ENCODE measurements around the gene HERC6. TPM values are rescaled to one million over a fixed set of nuclear protein-coding genes. Genes with fewer than 3 reads are reported as not detected.
A peak's percentile ranks its signal among the peaks of the same experiment; 100 is the strongest.
"Not testable (repeated sequence)": the region's sequence is repeated elsewhere in the genome, so short reads cannot be mapped to it uniquely, and the experiment has no call there.

The HERC6 gene
- total RNA-seq, 5 donors from 2014 or later (not counting 1 experiment from before 2014, with no cell fraction given) = 13.9 to 25.2 (median 19.7) TPM

- H3K27ac Mint-ChIP-seq = no peak overlapping the region
- CTCF ChIA-PET = no interaction called here
- POLR2A ChIA-PET = no interaction called here
These were observed 66.6 kb downstream of the HERC6 start for GRCh38 chr4:88445252-88445651.

GRCh38 chr4:88446124-88446523 is 67.5 kb downstream of the HERC6 start:
- peaks cover 23% of the 10 kb centered on the region for H3K36me3 Mint-ChIP-seq
- no peaks in the 10 kb centered on the region for H3K9me3 Mint-ChIP-seq
- H3K27ac ChIP-seq (ENCODE audit: low read length) = no peak overlapping the region
- no peaks in the 10 kb centered on the region for H3K27me3 Mint-ChIP-seq
- no peak overlapping the region for H3K4me3 Mint-ChIP-seq
- H3K4me1 ChIP-seq (ENCODE audit: control insufficient read depth in 1 of 2, extremely low read depth in 1 of 2, insufficient read depth in 2 of 2, low read length in 2 of 2) = no peaks in the 10 kb centered on the region
- H3K4me3 ChIP-seq (ENCODE audit: control insufficient read depth in 1 of 2, extremely low read depth in 1 of 2, low read length in 1 of 2) = no peak overlapping the region
- no peak overlapping the region for H3K27ac Mint-ChIP-seq
- no peak for ATAC-seq (replicated peaks in 1 of 4)
- DNase-seq = no peak
- POLR2A ChIA-PET = interaction anchor here in 1 of 2 donors (0.8 kb wide), 1 partner anchor 11 kb away, joined by 3 read pairs; the partner anchor contains the start of gene HERC5
- WGBS (ENCODE audit: insufficient coverage) = 100% methylated on average over 1 of the region's 3 CpGs
- H3K9me3 ChIP-seq = no peaks in the 10 kb centered on the region
- CTCF ChIA-PET = no interaction called here
- no peaks in the 10 kb centered on the region for H3K27me3 ChIP-seq (replicated peaks in 1 of 2; ENCODE audit: control insufficient read depth in 2 of 2, extremely low read depth in 1 of 2, insufficient read depth in 2 of 2, low read length in 1 of 2)
- H3K36me3 ChIP-seq (ENCODE audit: control insufficient read depth in 2 of 2, extremely low read depth in 1 of 2, insufficient read depth in 1 of 2, low read length in 1 of 2) = peaks cover 0 to 8% of the 10 kb centered on the region in 2 donors
- H3K4me1 Mint-ChIP-seq = peaks cover 0 to under 1% (median 0%) of the 10 kb centered on the region in 3 donors

More at GRCh38 chr4:88445252-88445651, 66.6 kb downstream of the HERC6 start:
- H3K4me1 Mint-ChIP-seq = no peaks in the 10 kb centered on the region
- Histone ChIP-seq H3K27me3 (replicated peaks in 1 of 2; ENCODE audit: control insufficient read depth in 2 of 2, extremely low read depth in 1 of 2, insufficient read depth in 2 of 2, low read length in 1 of 2) (no peaks in the 10 kb centered on the region), H3K27ac (ENCODE audit: low read length) (no peak overlapping the region), H3K4me1 (ENCODE audit: control insufficient read depth in 1 of 2, extremely low read depth in 1 of 2, insufficient read depth in 2 of 2, low read length in 2 of 2) (no peaks in the 10 kb centered on the region), H3K36me3 (ENCODE audit: control insufficient read depth in 2 of 2, extremely low read depth in 1 of 2, insufficient read depth in 1 of 2, low read length in 1 of 2) (peaks cover 0 to 16% of the 10 kb centered on the region in 2 donors), H3K4me3 (ENCODE audit: control insufficient read depth in 1 of 2, extremely low read depth in 1 of 2, low read length in 1 of 2) (no peak overlapping the region), H3K9me3 (no peaks in the 10 kb centered on the region)
- no peaks in the 10 kb centered on the region for H3K9me3 Mint-ChIP-seq
- no peaks in the 10 kb centered on the region for H3K27me3 Mint-ChIP-seq
- WGBS (ENCODE audit: insufficient coverage) = 100% methylated on average over 1 of the region's 4 CpGs
- ATAC-seq (replicated peaks in 1 of 4) = no peak
- DNase-seq = no peak
- H3K4me3 Mint-ChIP-seq = no peak overlapping the region
- H3K36me3 Mint-ChIP-seq = peaks cover 26% of the 10 kb centered on the region

- ChIA-PET POLR2A (no interaction called here), CTCF (no interaction called here)
- no peak for ATAC-seq (replicated peaks in 1 of 4)
- H3K4me1 Mint-ChIP-seq = peaks cover 0 to 4% (median 0%) of the 10 kb centered on the region in 3 donors
- no peaks in the 10 kb centered on the region for H3K9me3 Mint-ChIP-seq
- no peaks in the 10 kb centered on the region for H3K27me3 Mint-ChIP-seq
- Histone ChIP-seq H3K27me3 (replicated peaks in 1 of 2; ENCODE audit: control insufficient read depth in 2 of 2, extremely low read depth in 1 of 2, insufficient read depth in 2 of 2, low read length in 1 of 2) (no peaks in the 10 kb centered on the region), H3K4me1 (ENCODE audit: control insufficient read depth in 1 of 2, extremely low read depth in 1 of 2, insufficient read depth in 2 of 2, low read length in 2 of 2) (no peaks in the 10 kb centered on the region), H3K9me3 (no peaks in the 10 kb centered on the region), H3K36me3 (ENCODE audit: control insufficient read depth in 2 of 2, extremely low read depth in 1 of 2, insufficient read depth in 1 of 2, low read length in 1 of 2) (peaks cover 0 to 2% of the 10 kb centered on the region in 2 donors), H3K27ac (ENCODE audit: low read length) (no peak overlapping the region), H3K4me3 (ENCODE audit: control insufficient read depth in 1 of 2, extremely low read depth in 1 of 2, low read length in 1 of 2) (no peak overlapping the region)
- H3K36me3 Mint-ChIP-seq = peaks cover 11% of the 10 kb centered on the region
- H3K27ac Mint-ChIP-seq = peak overlapping the region in 1 of 2 donors; percentile 12
- H3K4me3 Mint-ChIP-seq = no peak overlapping the region
- 100% methylated on average over 4 of the region's 5 CpGs for WGBS (ENCODE audit: insufficient coverage)
- DNase-seq = no peak
These were observed 68.9 kb downstream of the HERC6 start for GRCh38 chr4:88447371-88448095.

- H3K27ac Mint-ChIP-seq; H3K36me3 ChIP-seq (ENCODE audit: control insufficient read depth in 2 of 2, extremely low read depth in 1 of 2, insufficient read depth in 1 of 2, low read length in 1 of 2); H3K4me3 Mint-ChIP-seq; ATAC-seq (replicated peaks in 1 of 4); H3K4me3 ChIP-seq (ENCODE audit: control insufficient read depth in 1 of 2, extremely low read depth in 1 of 2, low read length in 1 of 2); H3K27ac ChIP-seq (ENCODE audit: low read length); H3K9me3 ChIP-seq; H3K4me1 ChIP-seq (ENCODE audit: control insufficient read depth in 1 of 2, extremely low read depth in 1 of 2, insufficient read depth in 2 of 2, low read length in 2 of 2); H3K4me1 Mint-ChIP-seq; CTCF ChIA-PET; H3K36me3 Mint-ChIP-seq; H3K27me3 Mint-ChIP-seq; H3K27me3 ChIP-seq (replicated peaks in 1 of 2; ENCODE audit: control insufficient read depth in 2 of 2, extremely low read depth in 1 of 2, insufficient read depth in 2 of 2, low read length in 1 of 2); H3K9me3 Mint-ChIP-seq; DNase-seq: not testable (repeated sequence)
- POLR2A ChIA-PET = interaction anchor here in 1 of 2 donors (0.8 kb wide), 1 partner anchor 12 kb away, joined by 3 read pairs; no protein-coding TSS in a partner anchor
- 100% methylated on average over 3 of the region's 7 CpGs for WGBS (ENCODE audit: insufficient coverage)
These were observed 69.6 kb downstream of the HERC6 start for GRCh38 chr4:88448211-88448765.

- no peaks in the 10 kb centered on the region for H3K4me1 ChIP-seq (ENCODE audit: control insufficient read depth in 1 of 2, extremely low read depth in 1 of 2, insufficient read depth in 2 of 2, low read length in 2 of 2)
- no peaks in the 10 kb centered on the region for H3K9me3 ChIP-seq
- ATAC-seq (replicated peaks in 1 of 4) (no peak), DNase-seq (no peak)
- H3K27ac ChIP-seq (ENCODE audit: low read length) = no peak overlapping the region
- Mint-ChIP-seq H3K36me3 (peaks cover 3% of the 10 kb centered on the region), H3K4me3 (no peak overlapping the region), H3K4me1 (peaks cover 0 to 6% (median 0%) of the 10 kb centered on the region in 3 donors), H3K9me3 (no peaks in the 10 kb centered on the region), H3K27me3 (no peaks in the 10 kb centered on the region), H3K27ac (no peak overlapping the region)
- H3K27me3 ChIP-seq (replicated peaks in 1 of 2; ENCODE audit: control insufficient read depth in 2 of 2, extremely low read depth in 1 of 2, insufficient read depth in 2 of 2, low read length in 1 of 2) = no peaks in the 10 kb centered on the region
- no peak overlapping the region for H3K4me3 ChIP-seq (ENCODE audit: control insufficient read depth in 1 of 2, extremely low read depth in 1 of 2, low read length in 1 of 2)
- no peaks in the 10 kb centered on the region for H3K36me3 ChIP-seq (ENCODE audit: control insufficient read depth in 2 of 2, extremely low read depth in 1 of 2, insufficient read depth in 1 of 2, low read length in 1 of 2)
- POLR2A ChIA-PET = interaction anchor here in 1 of 2 donors (0.8 kb wide), 1 partner anchor 12 kb away, joined by 3 read pairs; no protein-coding TSS in a partner anchor
- CTCF ChIA-PET = interaction anchor here in 1 of 2 donors (0.6 kb wide), 1 partner anchor 230 kb away, joined by 3 read pairs; no protein-coding TSS in a partner anchor
These were observed 70.2 kb downstream of the HERC6 start for GRCh38 chr4:88448889-88449288.

GRCh38 chr4:88449290-88449689 is 70.6 kb downstream of the HERC6 start:
- Histone ChIP-seq H3K4me3 (ENCODE audit: control insufficient read depth in 1 of 2, extremely low read depth in 1 of 2, low read length in 1 of 2) (no peak overlapping the region), H3K4me1 (ENCODE audit: control insufficient read depth in 1 of 2, extremely low read depth in 1 of 2, insufficient read depth in 2 of 2, low read length in 2 of 2) (no peaks in the 10 kb centered on the region), H3K9me3 (no peaks in the 10 kb centered on the region), H3K27me3 (replicated peaks in 1 of 2; ENCODE audit: control insufficient read depth in 2 of 2, extremely low read depth in 1 of 2, insufficient read depth in 2 of 2, low read length in 1 of 2) (no peaks in the 10 kb centered on the region), H3K27ac (ENCODE audit: low read length) (no peak overlapping the region), H3K36me3 (ENCODE audit: control insufficient read depth in 2 of 2, extremely low read depth in 1 of 2, insufficient read depth in 1 of 2, low read length in 1 of 2) (no peaks in the 10 kb centered on the region)
- CTCF ChIA-PET = interaction anchor here in 1 of 2 donors (0.6 kb wide), 2 partner anchors 31 to 231 kb away, joined by 3 to 6 read pairs; no protein-coding TSS in a partner anchor
- POLR2A ChIA-PET = interaction anchor here in 1 of 2 donors (0.8 kb wide), 1 partner anchor 13 kb away, joined by 3 read pairs; no protein-coding TSS in a partner anchor
- H3K4me1 Mint-ChIP-seq = peaks cover 0 to 6% (median 0%) of the 10 kb centered on the region in 3 donors
- no peak overlapping the region for H3K27ac Mint-ChIP-seq
- DNase-seq (no peak), ATAC-seq (replicated peaks in 1 of 4) (no peak)
- no peak overlapping the region for H3K4me3 Mint-ChIP-seq
- H3K27me3 Mint-ChIP-seq = no peaks in the 10 kb centered on the region
- peaks cover 3% of the 10 kb centered on the region for H3K36me3 Mint-ChIP-seq
- H3K9me3 Mint-ChIP-seq = no peaks in the 10 kb centered on the region

All from T-cell (primary cell).